A549 (cell line): ENCODE results near the gene ANO2. TPM values are rescaled to one million over a fixed set of nuclear protein-coding genes. Genes with fewer than 3 reads are reported as not detected.
"Not testable (repeated sequence)": the region's sequence is repeated elsewhere in the genome, so short reads cannot be mapped to it uniquely, and the experiment has no call there.

ENCODE experiments used
- ATAC-seq, 2 experiments: fragments of 200-7000 bp in 1 of 2; fragments of >200 bp in 1 of 2; cut with Nextera tagmentation in 1 of 2; cut with Tn5 transposase in 1 of 2; 3 replicates each; pipeline versions ENCODE4 v1.8.0 to v1.9.1; 2018 to 2020; ENCODE audit warnings: mild to moderate bottlenecking in 1 of 2, moderate library complexity in 1 of 2
- CTCF ChIA-PET: fragments of 300-600 bp; sonication (Branson Sonifier 250); formaldehyde crosslinking; extraction: SDS; loops from one replicate; lab custom pipeline; 2021; ENCODE audit warnings: antibody characterized with exemption, inconsistent platforms; lab: Yijun Ruan, JAX
- POLR2A ChIA-PET: fragments of 350-600 bp; formaldehyde crosslinking; extraction: SDS; loops from one replicate; lab custom pipeline; 2021; ENCODE audit warnings: antibody characterized with exemption, inconsistent platforms; lab: Yijun Ruan, JAX
- DNase-seq, 2 experiments: peaks; one replicate each; pipeline versions ENCODE4 v3.0.0 to v3.0.0-alpha.2; 2011 to 2016; ENCODE audit warnings: low read depth in 1 of 2, low spot score in 1 of 2
- FAIRE-seq: peaks from 2 replicates; lab custom pipeline; 2011; peaks lifted over from hg19 to GRCh38; lab: Jason Lieb, UNC
- H3K27ac ChIP-seq, 2 experiments: fragments of >200 bp; sonication (Bioruptor Twin); formaldehyde crosslinking; 3 replicates each; pipeline ENCODE4 v1.5.1; 2016 to 2017
- H3K4me1 ChIP-seq: fragments of >200 bp; sonication (Bioruptor Twin); formaldehyde crosslinking; 3 replicates; pipeline ENCODE4 v1.6.1; 2016
- H3K4me2 ChIP-seq: fragments of >200 bp; sonication (Bioruptor Twin); formaldehyde crosslinking; 3 replicates; pipeline ENCODE4 v1.6.1; 2016
- H3K4me3 ChIP-seq: fragments of >200 bp; sonication (Bioruptor Twin); formaldehyde crosslinking; 3 replicates; pipeline ENCODE4 v1.5.1; 2016
- H3K9me3 ChIP-seq: fragments of >200 bp; sonication (Bioruptor Twin); formaldehyde crosslinking; 3 replicates; pipeline ENCODE4 v1.6.1; 2016
- BCL3 ChIP-seq: fragments of >200 bp; sonication (Bioruptor Twin); formaldehyde crosslinking; IDR thresholded peaks from 3 replicates; pipeline ENCODE4 v1.6.1; 2016
- CBX2 ChIP-seq: fragments of 200-600 bp; sonication (generic); IDR thresholded peaks from 2 replicates; pipeline ENCODE4 v1.6.1; 2016; ENCODE audit warnings: low read depth, mild to moderate bottlenecking, borderline replicate concordance
- CTCF ChIP-seq: fragments of >200 bp; sonication (Bioruptor Twin); formaldehyde crosslinking; IDR thresholded peaks from 3 replicates; pipeline ENCODE4 v1.5.1; 2016
- EHF ChIP-seq: fragments of 250-450 bp; sonication (Bioruptor Pico); IDR thresholded peaks from 2 replicates; pipeline ENCODE4 v1.5.0; 2020; ENCODE audit warnings: mild to moderate bottlenecking
- EP300 ChIP-seq, 2 experiments: fragments of >200 bp; sonication (Bioruptor Twin); formaldehyde crosslinking; IDR thresholded peaks; 2 replicates in 1 of 2; 3 replicates in 1 of 2; pipeline ENCODE4 v1.6.1; 2016 to 2017
- FOSL2 ChIP-seq, 2 experiments: fragments of 450-650 bp in 1 of 2; fragments of >200 bp in 1 of 2; sonication (Bioruptor Twin) in 1 of 2; formaldehyde crosslinking; IDR thresholded peaks; 2 replicates each; pipeline versions ENCODE4 v1.5.0 to v1.6.1; 2016 to 2020; ENCODE audit warnings: mild to moderate bottlenecking in 1 of 2, moderate library complexity in 1 of 2
- HDAC2 ChIP-seq: fragments of 200-600 bp; sonication (generic); IDR thresholded peaks from 2 replicates; pipeline ENCODE4 v1.6.1; 2016
- HEYL ChIP-seq: fragments of 250-450 bp; sonication (Bioruptor Pico); IDR thresholded peaks from 2 replicates; pipeline ENCODE4 v1.8.0; 2021; ENCODE audit warnings: mild to moderate bottlenecking, moderate library complexity
- HMGXB4 ChIP-seq: fragments of 250-450 bp; sonication (Bioruptor Pico); IDR thresholded peaks from 2 replicates; pipeline ENCODE4 v1.5.0; 2021; ENCODE audit warnings: mild to moderate bottlenecking, moderate library complexity, borderline replicate concordance
- JUN ChIP-seq, 2 experiments: fragments of >200 bp; sonication (Bioruptor Twin); formaldehyde crosslinking; IDR thresholded peaks; 2 replicates in 1 of 2; 3 replicates in 1 of 2; pipeline ENCODE4 v1.6.1; 2016 to 2017
- KDM5A ChIP-seq: fragments of 200-600 bp; sonication (generic); IDR thresholded peaks from 2 replicates; pipeline ENCODE4 v1.6.1; 2016; ENCODE audit warnings: antibody characterized with exemption, mild to moderate bottlenecking
- MAFK ChIP-seq: fragments of 450-650 bp; IDR thresholded peaks from 2 replicates; pipeline ENCODE4 v1.6.1; 2014; ENCODE audit not compliant: partially characterized antibody
- MAX ChIP-seq: IDR thresholded peaks from 2 replicates; pipeline ENCODE4 v1.6.1; 2012
- MYC ChIP-seq: IDR thresholded peaks from 2 replicates; pipeline ENCODE4 v1.6.1; 2012; ENCODE audit warnings: mild to moderate bottlenecking, inconsistent platforms, low read length, improper control_type of control experiment, borderline replicate concordance
- POLR2AphosphoS2 ChIP-seq: conservative IDR thresholded peaks from 2 replicates; pipeline ENCODE4 v1.6.1; 2012; ENCODE audit warnings: low read length, improper control_type of control experiment, inconsistent platforms
- RARB ChIP-seq: fragments of 250-450 bp; sonication (Bioruptor Pico); IDR thresholded peaks from 2 replicates; pipeline ENCODE4 v1.8.0; 2021; ENCODE audit warnings: mild to moderate bottlenecking, moderate library complexity
- TP53 ChIP-seq: fragments of 250-450 bp; sonication (Bioruptor Pico); IDR thresholded peaks from 2 replicates; pipeline ENCODE4 v1.5.0; 2021; ENCODE audit warnings: mild to moderate bottlenecking, moderate library complexity
- ZNF302 ChIP-seq: fragments of 250-450 bp; sonication (Bioruptor Pico); IDR thresholded peaks from 2 replicates; pipeline ENCODE4 v1.9.0; 2021; ENCODE audit warnings: inconsistent platforms, mild to moderate bottlenecking, moderate library complexity
- WGBS: methylation state at CpG from one replicate; pipeline ENCODE4 v1.1.6; 2017; ENCODE audit errors: missing lambda C conversion rate; 5-methylcytosine and 5-hydroxymethylcytosine counted together
- polyA plus RNA-seq, 4 experiments: library from polyadenylated mRNA; depleted of rRNA in 3 of 4; stranded (reverse); fragments of >200 nt; fragmentation: RNase III in 1 of 4; extraction: RNeasy Plus Mini Kit Qiagen cat#74134 plus additional on column Dnase treatment in 1 of 4; gene quantifications; 2 replicates in 3 of 4; 3 replicates in 1 of 4; pipeline ENCODE4 v1.2.3, GENCODE V29; 2011 to 2017

ANO2 gene
- polyA plus RNA-seq, 2 of the 4 experiments (the other 2 are of a cell fraction) = not detected

GRCh38 chr12:5658339-5658941 lies 286.6 kb downstream of the ANO2 start:
- CTCF ChIA-PET = interaction anchor here (0.6 kb wide), 1 partner anchor 75 kb away, joined by 3 read pairs; no protein-coding TSS in a partner anchor
- H3K4me2 ChIP-seq = not testable (repeated sequence)
- peak; percentile 6 for TF ChIP-seq MAFK
- TF ChIP-seq, all 56 proteins: peak for 1; not testable (repeated sequence) for 55
- H3K4me1 ChIP-seq, DNase-seq, H3K4me3 ChIP-seq, H3K27ac ChIP-seq, H3K9me3 ChIP-seq, ATAC-seq, POLR2A ChIA-PET: not testable (repeated sequence)
- 4% methylated on average over 3 of the region's 3 CpGs for WGBS
- peak; percentile 99 for FAIRE-seq

- H3K9me3 ChIP-seq = no peaks in the 10 kb centered on the region
- H3K4me2 ChIP-seq = no peak overlapping the region
- no peak for FAIRE-seq
- H3K4me1 ChIP-seq = no peaks in the 10 kb centered on the region
- no peak overlapping the region for H3K27ac ChIP-seq
- POLR2A ChIA-PET = no interaction called here
- no peak for DNase-seq
- CTCF ChIA-PET = interaction anchor here (0.7 kb wide), 1 partner anchor 9 kb away, joined by 3 read pairs; no protein-coding TSS in a partner anchor
- no peak overlapping the region for H3K4me3 ChIP-seq
- ATAC-seq = no peak
- WGBS = 0% methylated on average over 4 of the region's 4 CpGs
- TF ChIP-seq HDAC2 (no peak), TP53 (CRISPR knock-in tag) (no peak), POLR2AphosphoS2 (no peak), CTCF (no peak)
Measured at GRCh38 chr12:5656836-5657235, 288.2 kb downstream of the ANO2 start.

GRCh38 chr12:5655120-5655519 lies 289.9 kb downstream of the ANO2 start:
- H3K4me1 ChIP-seq = no peaks in the 10 kb centered on the region
- no peak overlapping the region for H3K27ac ChIP-seq
- ATAC-seq (no peak), DNase-seq (no peak), FAIRE-seq (no peak)
- TF ChIP-seq CTCF (no peak), BCL3 (no peak), KDM5A (no peak), MAX (no peak), TP53 (CRISPR knock-in tag) (no peak)
- WGBS = 6% methylated on average over 3 of the region's 3 CpGs
- ChIA-PET POLR2A (no interaction called here), CTCF (no interaction called here)
- no peak overlapping the region for H3K4me3 ChIP-seq
- H3K9me3 ChIP-seq = no peaks in the 10 kb centered on the region
- no peak overlapping the region for H3K4me2 ChIP-seq

GRCh38 chr12:5654019-5654418 lies 291.0 kb downstream of the ANO2 start:
- H3K27ac ChIP-seq = no peak overlapping the region
- H3K4me2 ChIP-seq = no peak overlapping the region
- no peak for FAIRE-seq
- no peaks in the 10 kb centered on the region for H3K9me3 ChIP-seq
- no peak for DNase-seq
- POLR2A ChIA-PET = no interaction called here
- TF ChIP-seq CBX2 = no peak
- no peak for TF ChIP-seq JUN (IDR thresholded peaks at IDR 0.05)
- no peak for TF ChIP-seq MAX
- no peak for TF ChIP-seq ZNF302 (CRISPR knock-in tag)
- TF ChIP-seq TP53 (CRISPR knock-in tag) = no peak
- TF ChIP-seq EP300 (IDR thresholded peaks at IDR 0.05) = no peak
- no peak for TF ChIP-seq HEYL (CRISPR knock-in tag)
- no peak for TF ChIP-seq HDAC2
- no peak for TF ChIP-seq HMGXB4
- no peak for TF ChIP-seq POLR2AphosphoS2
- TF ChIP-seq RARB (CRISPR knock-in tag) = no peak
- TF ChIP-seq EHF = no peak
- TF ChIP-seq FOSL2 (IDR thresholded peaks at IDR 0.05) = no peak
- no peak for TF ChIP-seq FOSL2 (CRISPR knock-in tag; IDR thresholded peaks at IDR 0.05)
- no peak for TF ChIP-seq MYC
- no peak for ATAC-seq
- CTCF ChIA-PET = no interaction called here
- no peak overlapping the region for H3K4me3 ChIP-seq
- H3K4me1 ChIP-seq = no peaks in the 10 kb centered on the region
